Measurements from ENCODE around the gene MACROH2A1. TPM values are rescaled to one million over a fixed set of nuclear protein-coding genes. Genes with fewer than 3 reads are reported as not detected.

The MACROH2A1 gene
- total RNA-seq, 1 donor from 2014 or later = 103 TPM

GRCh38 chr5:135330798-135331096 lies 68.3 kb downstream of the MACROH2A1 start:
- no peak for TF ChIP-seq CTCF (IDR thresholded peaks at IDR 0.05; ENCODE audit: borderline replicate concordance)

GRCh38 chr5:135329913-135330797 lies 68.9 kb downstream of the MACROH2A1 start:
- Histone ChIP-seq H3K36me3 (peaks cover 18% of the 10 kb centered on the region), H3K4me1 (no peaks in the 10 kb centered on the region), H3K27ac (replicated peaks) (no peak overlapping the region), H3K9me3 (replicated peaks) (no peaks in the 10 kb centered on the region), H3K4me3 (no peak overlapping the region), H3K27me3 (ENCODE audit: low read depth) (no peaks in the 10 kb centered on the region)
- intact Hi-C loops (cut with micrococcal nuclease) = no loop called here
- DNase-seq = no peak
- no peak for TF ChIP-seq CTCF (IDR thresholded peaks at IDR 0.05; ENCODE audit: borderline replicate concordance)

More at GRCh38 chr5:135330798-135331096, 68.3 kb downstream of the MACROH2A1 start:
- Histone ChIP-seq H3K9me3 (replicated peaks) (no peaks in the 10 kb centered on the region), H3K36me3 (peaks cover 18% of the 10 kb centered on the region), H3K27me3 (ENCODE audit: low read depth) (no peaks in the 10 kb centered on the region), H3K27ac (replicated peaks) (no peak overlapping the region), H3K4me3 (no peak overlapping the region), H3K4me1 (peaks cover 5% of the 10 kb centered on the region)
- DNase-seq = no peak
- intact Hi-C loops (cut with micrococcal nuclease) = no loop called here

- TF ChIP-seq CTCF (IDR thresholded peaks at IDR 0.05; ENCODE audit: borderline replicate concordance) = no peak
- H3K9me3 ChIP-seq (replicated peaks) = no peaks in the 10 kb centered on the region
- H3K27ac ChIP-seq (replicated peaks) = no peak overlapping the region
- no peaks in the 10 kb centered on the region for H3K4me1 ChIP-seq
- no peak overlapping the region for H3K4me3 ChIP-seq
- no peaks in the 10 kb centered on the region for H3K27me3 ChIP-seq (ENCODE audit: low read depth)
- intact Hi-C loops (cut with micrococcal nuclease) = no loop called here
- no peak for DNase-seq
- peaks cover 10% of the 10 kb centered on the region for H3K36me3 ChIP-seq
These were observed 69.7 kb downstream of the MACROH2A1 start for GRCh38 chr5:135329066-135329912.

GRCh38 chr5:135328128-135328687 lies 70.8 kb downstream of the MACROH2A1 start:
- Histone ChIP-seq H3K4me3 (no peak overlapping the region), H3K9me3 (replicated peaks) (no peaks in the 10 kb centered on the region), H3K4me1 (no peaks in the 10 kb centered on the region), H3K27ac (replicated peaks) (no peak overlapping the region), H3K36me3 (peaks cover 10% of the 10 kb centered on the region), H3K27me3 (ENCODE audit: low read depth) (no peaks in the 10 kb centered on the region)
- intact Hi-C loops (cut with micrococcal nuclease) = no loop called here
- TF ChIP-seq CTCF (IDR thresholded peaks at IDR 0.05; ENCODE audit: borderline replicate concordance) = no peak
- no peak for DNase-seq

- H3K27me3 ChIP-seq (ENCODE audit: low read depth) = no peaks in the 10 kb centered on the region
- H3K27ac ChIP-seq (replicated peaks) = no peak overlapping the region
- intact Hi-C loops (cut with micrococcal nuclease) = no loop called here
- no peak overlapping the region for H3K4me3 ChIP-seq
- no peaks in the 10 kb centered on the region for H3K4me1 ChIP-seq
- TF ChIP-seq CTCF (IDR thresholded peaks at IDR 0.05; ENCODE audit: borderline replicate concordance) = no peak
- no peak for DNase-seq
- H3K9me3 ChIP-seq (replicated peaks) = no peaks in the 10 kb centered on the region
- peaks cover 10% of the 10 kb centered on the region for H3K36me3 ChIP-seq
These were observed 71.5 kb downstream of the MACROH2A1 start for GRCh38 chr5:135327429-135328127.

All from left ventricle myocardium inferior (tissue), 1 donor.